GM19455 (cell line): Measurements from ENCODE around the gene SULT4A1.

Experiments used
- ATAC-seq: cut with Tn5 transposase; IDR thresholded peaks from one replicate; pipeline ENCODE4 v1.9.1; 2021; ENCODE audit not compliant: unreplicated experiment

The SULT4A1 gene

GRCh38 chr22:43828998-43829782, 33.1 kb downstream of the SULT4A1 start:
- no peak for ATAC-seq

- ATAC-seq, result no peak
Observed at GRCh38 chr22:43828725-43828997, 33.7 kb downstream of the SULT4A1 start.

DNA sequence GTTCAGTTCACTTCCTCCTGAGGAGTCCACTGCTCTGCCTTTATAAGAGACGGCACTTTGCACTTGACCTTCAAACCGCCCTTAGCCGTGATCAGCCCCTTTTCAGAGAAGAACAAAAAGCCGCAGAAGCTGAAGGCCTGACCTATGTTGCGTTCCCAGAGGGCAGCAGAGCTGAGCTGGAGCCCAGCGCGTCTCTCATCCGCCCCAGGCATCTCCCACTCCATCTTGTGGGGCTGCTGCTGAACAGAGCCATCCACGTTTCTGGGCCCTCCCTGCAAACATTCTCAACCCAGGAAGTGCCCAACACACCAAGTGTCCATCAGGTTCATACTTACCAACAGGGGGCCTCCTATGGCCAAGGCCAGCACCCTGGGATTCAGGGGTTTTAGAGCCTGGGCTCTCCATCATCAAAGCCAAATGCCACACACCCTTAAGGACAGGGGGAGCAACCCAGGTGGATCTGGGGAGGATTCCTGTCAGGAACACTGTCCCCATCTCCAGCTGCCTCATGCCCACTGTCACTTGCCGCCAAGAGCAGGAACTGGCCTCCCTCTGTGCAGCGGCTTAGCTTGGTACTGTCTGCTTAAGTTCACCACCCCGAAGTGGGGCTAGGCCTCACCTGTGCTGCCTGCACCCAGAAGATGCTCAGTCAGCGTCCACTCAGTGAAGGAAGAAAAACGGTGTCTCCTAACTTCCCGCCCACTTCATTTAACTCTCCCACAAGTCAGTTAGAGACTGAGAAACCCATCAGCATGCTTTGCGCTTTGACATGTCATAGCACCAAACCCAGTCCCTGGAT, 34.2 kb downstream of the SULT4A1 start:
- ATAC-seq, result no peak

- no peak for ATAC-seq
Observed at GRCh38 chr22:43827003-43827735, 35.1 kb downstream of the SULT4A1 start.

GRCh38 chr22:43826142-43827002, 35.9 kb downstream of the SULT4A1 start:
- ATAC-seq, result no peak

- no peak for ATAC-seq
Observed at GRCh38 chr22:43825651-43826050, 36.7 kb downstream of the SULT4A1 start.

GRCh38 chr22:43824724-43825420, 37.4 kb downstream of the SULT4A1 start:
- no peak for ATAC-seq

- no peak for ATAC-seq
Observed at GRCh38 chr22:43823911-43824665, 38.2 kb downstream of the SULT4A1 start.

DNA sequence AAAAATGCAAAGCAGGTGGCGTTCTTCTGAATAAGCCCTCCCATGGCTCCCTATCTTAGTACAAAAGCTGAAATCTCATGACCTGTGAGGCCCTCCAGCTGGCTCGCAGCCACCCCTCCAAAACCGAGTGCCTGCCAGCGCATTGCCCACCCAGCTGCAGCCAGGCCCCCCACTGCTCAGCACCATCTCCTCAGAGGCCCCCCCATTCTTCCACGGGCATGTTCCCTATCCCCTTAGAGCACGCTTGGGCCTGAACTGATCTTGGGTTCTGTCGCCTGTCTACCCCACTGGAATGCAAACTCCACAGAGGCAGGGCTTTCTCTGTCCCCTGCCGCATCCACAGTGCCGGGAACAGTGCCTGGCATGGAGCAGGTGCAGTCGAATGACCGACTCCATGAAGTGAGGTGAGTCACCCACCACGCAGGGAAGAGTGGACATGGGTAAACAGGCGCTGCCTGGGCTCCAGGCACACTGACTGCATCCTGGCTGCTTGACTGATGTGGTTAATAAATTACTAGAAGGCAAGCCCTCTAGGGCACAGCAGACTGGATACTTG, 38.9 kb downstream of the SULT4A1 start:
- no peak for ATAC-seq

GRCh38 chr22:43821606-43822425, 40.5 kb downstream of the SULT4A1 start:
- ATAC-seq, result no peak

GRCh38 chr22:43820651-43821305, 41.5 kb downstream of the SULT4A1 start:
- no peak for ATAC-seq

- ATAC-seq, result no peak
Observed at GRCh38 chr22:43819931-43820640, 42.2 kb downstream of the SULT4A1 start.

GRCh38 chr22:43819421-43819921, 42.8 kb downstream of the SULT4A1 start:
- no peak for ATAC-seq

DNA sequence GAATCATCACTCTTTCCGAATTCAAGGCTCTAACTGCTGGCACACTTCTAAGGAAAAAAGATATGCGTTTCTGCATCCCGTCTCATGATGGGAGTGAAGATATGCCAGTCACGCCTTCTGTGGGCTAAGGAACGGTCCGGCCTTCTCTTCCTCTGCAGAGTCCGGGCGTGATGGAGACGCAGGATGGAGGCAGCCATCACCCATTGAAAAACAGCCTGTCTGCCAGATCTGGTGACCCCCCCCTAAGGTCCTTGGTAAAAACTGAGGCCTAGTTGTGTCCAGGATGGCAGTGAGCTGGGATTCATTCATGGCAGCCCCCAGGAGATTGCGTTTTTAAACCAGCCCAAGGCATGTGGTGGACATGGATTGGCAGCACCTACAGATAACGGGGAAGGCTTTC, 43.3 kb downstream of the SULT4A1 start:
- no peak for ATAC-seq

DNA sequence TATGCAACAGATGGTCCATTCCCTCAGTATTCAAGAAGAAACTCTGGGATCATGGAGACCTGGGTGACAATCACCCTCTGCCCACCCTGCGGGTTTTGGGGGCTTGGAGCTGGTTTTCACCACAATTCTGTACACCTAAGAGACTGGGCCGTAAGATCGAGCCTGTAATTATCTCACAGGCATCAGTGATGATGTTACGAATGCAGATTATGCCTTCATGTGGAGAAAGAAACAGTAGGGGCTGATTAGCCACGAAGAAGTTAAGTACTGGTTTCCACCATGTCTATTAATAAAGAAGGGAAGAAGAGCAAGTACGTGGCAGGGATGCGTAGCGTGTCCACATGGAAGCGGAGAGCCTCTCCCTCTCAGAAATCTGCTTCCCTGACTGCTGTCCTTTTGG, 44.9 kb downstream of the SULT4A1 start:
- no peak for ATAC-seq

- ATAC-seq, result no peak
Observed at GRCh38 chr22:43814264-43814663, 48.0 kb downstream of the SULT4A1 start.

DNA sequence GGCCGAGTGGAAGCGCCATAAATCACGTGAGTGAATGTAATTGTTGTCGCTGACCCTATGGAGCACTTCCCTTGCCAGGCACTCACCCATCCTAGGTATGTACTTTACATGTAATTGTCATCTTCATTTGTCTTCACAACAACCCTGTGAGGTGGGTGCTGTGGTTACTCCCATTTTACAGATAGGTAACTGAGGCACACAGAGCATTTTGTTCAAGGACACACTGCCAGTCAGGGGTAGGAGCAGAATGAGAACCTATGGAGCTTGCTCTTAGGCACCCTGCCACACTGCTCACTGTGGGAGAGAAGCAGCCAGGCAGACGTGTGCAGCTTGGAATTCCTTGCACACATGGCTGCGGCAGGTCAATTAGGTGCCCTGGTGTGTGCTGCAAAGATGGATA, 49.4 kb downstream of the SULT4A1 start:
- no peak for ATAC-seq
